Panc1 (cell line): ENCODE results near the gene CHAC2.

Experiments used
- CTCF ChIP-seq: fragments of 450-650 bp; IDR thresholded peaks from 2 replicates; pipeline ENCODE4 v1.5.1; 2017; ENCODE audit warnings: mild to moderate bottlenecking
- POLR2AphosphoS5 ChIP-seq: IDR thresholded peaks from 2 replicates; pipeline ENCODE4 v1.6.1; 2012; ENCODE audit warnings: mild to moderate bottlenecking, low read depth, low read length, moderate library complexity
- REST ChIP-seq, 2 experiments: IDR thresholded peaks; 2 replicates each; pipeline ENCODE4 v1.6.1; 2011 to 2012; ENCODE audit warnings: low read depth in 2 of 2, control low read depth in 1 of 2, low read length in 1 of 2, mild to moderate bottlenecking in 1 of 2, moderate library complexity in 1 of 2; ENCODE audit not compliant: insufficient read depth in 1 of 2
- SIN3A ChIP-seq: IDR thresholded peaks from 2 replicates; pipeline ENCODE4 v1.6.1; 2012; ENCODE audit warnings: low read depth, mild to moderate bottlenecking, low read length, moderate library complexity, borderline replicate concordance; ENCODE audit not compliant: insufficient read depth
- TCF7L2 ChIP-seq: IDR thresholded peaks from 2 replicates; pipeline ENCODE4 v1.6.1; 2011; ENCODE audit warnings: mild to moderate bottlenecking, low read depth, low read length, inconsistent platforms

GRCh38 chr2:53725662-53726061, 41.9 kb upstream of the CHAC2 start:
- TF ChIP-seq CTCF (no peak), POLR2AphosphoS5 (no peak), REST (IDR thresholded peaks at IDR 0.05; ENCODE audit: insufficient read depth in 1 of 2, low read depth in 2 of 2, low read length in 1 of 2) (no peak), SIN3A (no peak), TCF7L2 (no peak)
